HEK293 (cell line): ENCODE results near the gene PCDH8.

ENCODE experiments used
- CTCF ChIA-PET: fragments of 350-600 bp; formaldehyde crosslinking; extraction: SDS; loops from one replicate; lab custom pipeline; 2021; ENCODE audit warnings: antibody characterized with exemption; lab: Yijun Ruan, JAX
- POLR2A ChIA-PET: fragments of 300-600 bp; formaldehyde crosslinking; extraction: SDS; loops from one replicate; lab custom pipeline; 2020; ENCODE audit warnings: antibody characterized with exemption, inconsistent platforms; lab: Yijun Ruan, JAX
- H3K27ac ChIP-seq: fragments of 200-500 bp; sonication (Bioruptor generic); 2 replicates; pipeline ENCODE4 v1.5.1; 2014; ENCODE audit warnings: low read depth, low read length, control low read depth, inconsistent platforms; ENCODE audit errors: extremely low read depth
- H3K36me3 ChIP-seq, 2 experiments: fragments of 200-500 bp in 1 of 2; sonication (Bioruptor generic) in 1 of 2; 1 replicate in 1 of 2; 2 replicates in 1 of 2; pipeline ENCODE4 v1.5.1; 2014 to 2017; ENCODE audit warnings: inconsistent platforms in 2 of 2, low read length in 2 of 2; ENCODE audit not compliant: control insufficient read depth in 2 of 2, insufficient read depth in 1 of 2
- H3K4me1 ChIP-seq: fragments of 200-500 bp; sonication (Bioruptor generic); 2 replicates; pipeline ENCODE4 v1.5.1; 2014; ENCODE audit warnings: mild to moderate bottlenecking, low read length, inconsistent platforms; ENCODE audit not compliant: control insufficient read depth, insufficient read depth
- H3K4me3 ChIP-seq: 2 replicates; pipeline ENCODE4 v1.5.1; 2011; ENCODE audit warnings: low read depth, mild to moderate bottlenecking, control low read depth, low read length, moderate library complexity
- H3K9me3 ChIP-seq: fragments of 200-500 bp; sonication (Bioruptor generic); 2 replicates; pipeline ENCODE4 v1.5.1; 2014; ENCODE audit warnings: low read depth, low read length, inconsistent platforms; ENCODE audit not compliant: control insufficient read depth, insufficient read depth
- MEIS1 ChIP-seq: sonication (generic); formaldehyde crosslinking; IDR thresholded peaks from 2 replicates; pipeline ENCODE4 v1.8.1; 2022; ENCODE audit warnings: missing genetic modification reagents, mild to moderate bottlenecking, borderline replicate concordance
- PATZ1 ChIP-seq: fragments of 450-650 bp; formaldehyde crosslinking; IDR thresholded peaks from 2 replicates; pipeline ENCODE4 v1.5.1; 2016; ENCODE audit warnings: missing biosample characterization, missing genetic modification characterization
- REPIN1 ChIP-seq: fragments of 450-650 bp; formaldehyde crosslinking; IDR thresholded peaks from 2 replicates; pipeline ENCODE4 v1.5.1; 2017; ENCODE audit warnings: missing biosample characterization, missing genetic modification characterization, low read depth
- YY1 ChIP-seq: fragments of 450-650 bp; formaldehyde crosslinking; IDR thresholded peaks from 2 replicates; pipeline ENCODE4 v1.5.1; 2018; ENCODE audit warnings: missing biosample characterization, missing genetic modification characterization
- ZBTB26 ChIP-seq: fragments of 450-650 bp; formaldehyde crosslinking; optimal IDR thresholded peaks from 2 replicates; pipeline ENCODE3; 2016; ENCODE audit warnings: missing biosample characterization, mild to moderate bottlenecking, missing genetic modification characterization
- ZBTB6 ChIP-seq: fragments of 450-650 bp; formaldehyde crosslinking; IDR thresholded peaks from 2 replicates; pipeline ENCODE4 v1.5.1; 2017; ENCODE audit warnings: missing biosample characterization, missing genetic modification characterization
- ZBTB8A ChIP-seq: fragments of 450-650 bp; formaldehyde crosslinking; IDR thresholded peaks from 2 replicates; pipeline ENCODE4 v1.5.1; 2016; ENCODE audit warnings: missing biosample characterization, missing genetic modification characterization
- ZNF174 ChIP-seq: fragments of 450-650 bp; formaldehyde crosslinking; IDR thresholded peaks from 2 replicates; pipeline ENCODE4 v1.5.0; 2017; ENCODE audit warnings: missing biosample characterization, mild to moderate bottlenecking, missing genetic modification characterization
- ZNF214 ChIP-seq: fragments of 450-650 bp; formaldehyde crosslinking; IDR thresholded peaks from 2 replicates; pipeline ENCODE4 v1.5.1; 2017; ENCODE audit warnings: missing biosample characterization, mild to moderate bottlenecking, missing genetic modification characterization, borderline replicate concordance
- ZNF239 ChIP-seq: fragments of 450-650 bp; formaldehyde crosslinking; IDR thresholded peaks from 2 replicates; pipeline ENCODE4 v1.5.1; 2016; ENCODE audit warnings: missing biosample characterization, missing genetic modification characterization
- ZNF274 ChIP-seq, 2 experiments: fragments of 200-500 bp in 1 of 2; fragments of 450-650 bp in 1 of 2; sonication (Bioruptor generic) in 1 of 2; formaldehyde crosslinking in 1 of 2; IDR thresholded peaks; 2 replicates each; pipeline versions ENCODE4 v1.5.1 to v1.6.1; 2014 to 2016; ENCODE audit warnings: borderline replicate concordance in 1 of 2, inconsistent platforms in 1 of 2, low read length in 1 of 2, missing biosample characterization in 1 of 2, missing genetic modification characterization in 1 of 2
- ZNF354C ChIP-seq: fragments of 450-650 bp; formaldehyde crosslinking; IDR thresholded peaks from 2 replicates; pipeline ENCODE4 v1.5.1; 2016; ENCODE audit warnings: missing biosample characterization, missing genetic modification characterization, low read depth, borderline replicate concordance
- ZNF433 ChIP-seq: fragments of 450-650 bp; formaldehyde crosslinking; IDR thresholded peaks from 2 replicates; pipeline ENCODE4 v1.5.1; 2016; ENCODE audit warnings: missing biosample characterization, missing genetic modification characterization, low read depth
- ZNF473 ChIP-seq: fragments of 450-650 bp; formaldehyde crosslinking; IDR thresholded peaks from 2 replicates; pipeline ENCODE4 v1.5.1; 2017; ENCODE audit warnings: missing biosample characterization, missing genetic modification characterization
- ZNF513 ChIP-seq: fragments of 450-650 bp; IDR thresholded peaks from 2 replicates; pipeline ENCODE4 v1.5.1; 2018; ENCODE audit warnings: missing biosample characterization, missing genetic modification characterization
- ZNF555 ChIP-seq: fragments of 450-650 bp; formaldehyde crosslinking; conservative IDR thresholded peaks from 2 replicates; pipeline ENCODE4 v1.5.1; 2017; ENCODE audit warnings: missing biosample characterization, mild to moderate bottlenecking, missing genetic modification characterization, inconsistent platforms
- ZNF623 ChIP-seq: fragments of 450-650 bp; formaldehyde crosslinking; IDR thresholded peaks from 2 replicates; pipeline ENCODE4 v1.5.1; 2016; ENCODE audit warnings: missing biosample characterization, missing genetic modification characterization
- ZNF707 ChIP-seq: fragments of 450-650 bp; formaldehyde crosslinking; IDR thresholded peaks from 2 replicates; pipeline ENCODE4 v1.5.1; 2016; ENCODE audit warnings: missing biosample characterization, missing genetic modification characterization
- ZNF76 ChIP-seq: fragments of 450-650 bp; formaldehyde crosslinking; IDR thresholded peaks from 2 replicates; pipeline ENCODE4; 2016; ENCODE audit warnings: low read depth, missing biosample characterization, missing genetic modification characterization, borderline replicate concordance
- ZNF777 ChIP-seq: fragments of 450-650 bp; formaldehyde crosslinking; IDR thresholded peaks from 2 replicates; pipeline ENCODE4 v1.5.1; 2017; ENCODE audit warnings: missing biosample characterization, missing genetic modification characterization, borderline replicate concordance
- ZSCAN30 ChIP-seq: fragments of 450-650 bp; IDR thresholded peaks from 2 replicates; pipeline ENCODE4 v1.5.1; 2018; ENCODE audit warnings: missing biosample characterization, mild to moderate bottlenecking, missing genetic modification characterization, moderate library complexity

The PCDH8 gene

GRCh38 chr13:52869621-52870020 is 21.2 kb upstream of the PCDH8 start (continued):
- no peak for TF ChIP-seq REPIN1

- TF ChIP-seq ZNF473 = no peak
- no peak for TF ChIP-seq ZNF76 (tag by site-specific recombination)
- TF ChIP-seq ZNF239 (tag by site-specific recombination) = no peak
- no peak for TF ChIP-seq ZSCAN30 (tag by site-specific recombination)
- TF ChIP-seq ZNF354C (tag by site-specific recombination) = no peak
- no peak for TF ChIP-seq YY1 (tag by site-specific recombination)
- no peak for TF ChIP-seq ZNF274 (IDR thresholded peaks at IDR 0.05; ENCODE audit: low read length)
- TF ChIP-seq ZNF274 (tag by site-specific recombination; IDR thresholded peaks at IDR 0.05; ENCODE audit: borderline replicate concordance) = no peak
- no peak for TF ChIP-seq MEIS1 (CRISPR knock-in tag)
- no peak for TF ChIP-seq ZNF174 (tag by site-specific recombination)
- TF ChIP-seq ZNF555 (tag by site-specific recombination) = no peak
- TF ChIP-seq ZBTB6 (tag by site-specific recombination) = no peak
- TF ChIP-seq ZNF623 = no peak
- TF ChIP-seq ZNF433 (tag by site-specific recombination) = no peak
- no peak for TF ChIP-seq ZNF777 (tag by site-specific recombination)
- TF ChIP-seq ZNF214 (tag by site-specific recombination) = no peak
- no peak for TF ChIP-seq ZBTB8A (tag by site-specific recombination)
- no peak for TF ChIP-seq PATZ1 (tag by site-specific recombination)
- no peak for TF ChIP-seq ZBTB26
- TF ChIP-seq ZNF513 (tag by site-specific recombination) = no peak
- TF ChIP-seq ZNF707 = no peak
- ChIA-PET CTCF (interaction anchor here (1.0 kb wide), 1 partner anchor 12 kb away, joined by 3 read pairs; no protein-coding TSS in a partner anchor), POLR2A (no interaction called here)
- Histone ChIP-seq H3K27ac (no peak overlapping the region), H3K4me1 (no peaks in the 10 kb centered on the region), H3K9me3 (no peaks in the 10 kb centered on the region), H3K4me3 (no peak overlapping the region), H3K36me3 (no peaks in the 10 kb centered on the region)
These were observed 20.6 kb upstream of the PCDH8 start for GRCh38 chr13:52869050-52869449.
